MM.1S (cell line): ENCODE data around the gene MID1.

Source experiments
- DNase-seq: peaks from one replicate; pipeline ENCODE4 v3.0.0-alpha.2; 2015
- H2AFZ ChIP-seq: fragments of 300-600 bp; sonication (generic); 2 replicates; pipeline ENCODE4 v1.6.0; 2016; ENCODE audit warnings: antibody characterized with exemption, low read length
- H3F3A ChIP-seq: fragments of 300-600 bp; sonication (generic); 2 replicates; pipeline ENCODE4 v1.6.1; 2016; ENCODE audit warnings: mild to moderate bottlenecking, antibody characterized with exemption, low read length, moderate library complexity, mixed read lengths; ENCODE audit not compliant: insufficient read depth
- H3K27ac ChIP-seq: fragments of 300-600 bp; sonication (generic); 2 replicates; pipeline ENCODE4 v1.5.1; 2016; ENCODE audit warnings: mild to moderate bottlenecking, low read length
- H3K27me3 ChIP-seq: fragments of 300-600 bp; sonication (generic); replicated peaks from 2 replicates; pipeline ENCODE4 v1.6.0; 2016; ENCODE audit warnings: low read length; ENCODE audit not compliant: insufficient read depth
- H3K36me3 ChIP-seq: fragments of 300-600 bp; sonication (generic); replicated peaks from 2 replicates; pipeline ENCODE4 v1.6.1; 2016; ENCODE audit warnings: mild to moderate bottlenecking, low read length, mixed read lengths; ENCODE audit not compliant: insufficient read depth
- H3K4me1 ChIP-seq: fragments of 300-600 bp; sonication (generic); 2 replicates; pipeline ENCODE4 v1.6.1; 2016; ENCODE audit warnings: low read length, mixed read lengths
- H3K4me2 ChIP-seq: fragments of 300-600 bp; sonication (generic); 2 replicates; pipeline ENCODE4 v1.6.0; 2016; ENCODE audit warnings: low read depth, low read length
- H3K4me3 ChIP-seq: fragments of 300-600 bp; sonication (generic); 2 replicates; pipeline ENCODE4 v1.5.1; 2016; ENCODE audit warnings: low read length, mixed read lengths
- H3K79me2 ChIP-seq: fragments of 300-600 bp; sonication (generic); 2 replicates; pipeline ENCODE4 v1.6.1; 2016; ENCODE audit warnings: mixed run types, low read length, mixed read lengths
- H3K9ac ChIP-seq: fragments of 300-600 bp; sonication (generic); 2 replicates; pipeline ENCODE4 v1.6.1; 2016; ENCODE audit warnings: low read length, mixed read lengths
- H3K9me2 ChIP-seq: fragments of 300-600 bp; sonication (generic); replicated peaks from 2 replicates; pipeline ENCODE4 v1.6.1; 2016; ENCODE audit warnings: mild to moderate bottlenecking, low read length, mixed read lengths; ENCODE audit not compliant: insufficient read depth
- H3K9me3 ChIP-seq: fragments of 300-600 bp; sonication (generic); replicated peaks from 2 replicates; pipeline ENCODE4 v1.6.1; 2016; ENCODE audit warnings: mild to moderate bottlenecking, low read length, mixed read lengths; ENCODE audit not compliant: insufficient read depth
- H4K20me1 ChIP-seq: fragments of 300-600 bp; sonication (generic); 2 replicates; pipeline ENCODE4 v1.6.1; 2016; ENCODE audit warnings: mild to moderate bottlenecking, low read length, moderate library complexity, mixed read lengths; ENCODE audit not compliant: insufficient read depth
- EZH2 ChIP-seq: fragments of 300-600 bp; sonication (generic); optimal IDR thresholded peaks from 2 replicates; pipeline ENCODE3; 2017; ENCODE audit warnings: low read depth, mild to moderate bottlenecking, antibody characterized with exemption, low read length, mixed read lengths
- EZH2phosphoT487 ChIP-seq: fragments of 300-600 bp; sonication (generic); IDR thresholded peaks from 2 replicates; pipeline ENCODE4 v1.6.1; 2018; ENCODE audit warnings: antibody characterized with exemption, low read length
- TF ChIP-seq, protein P1 (sequence below): fragments of 300-600 bp; sonication (generic); IDR thresholded peaks from 2 replicates; pipeline ENCODE4 v1.5.1; 2016; ENCODE audit warnings: antibody characterized with exemption, low read length, mixed read lengths

Gene MID1

DNA sequence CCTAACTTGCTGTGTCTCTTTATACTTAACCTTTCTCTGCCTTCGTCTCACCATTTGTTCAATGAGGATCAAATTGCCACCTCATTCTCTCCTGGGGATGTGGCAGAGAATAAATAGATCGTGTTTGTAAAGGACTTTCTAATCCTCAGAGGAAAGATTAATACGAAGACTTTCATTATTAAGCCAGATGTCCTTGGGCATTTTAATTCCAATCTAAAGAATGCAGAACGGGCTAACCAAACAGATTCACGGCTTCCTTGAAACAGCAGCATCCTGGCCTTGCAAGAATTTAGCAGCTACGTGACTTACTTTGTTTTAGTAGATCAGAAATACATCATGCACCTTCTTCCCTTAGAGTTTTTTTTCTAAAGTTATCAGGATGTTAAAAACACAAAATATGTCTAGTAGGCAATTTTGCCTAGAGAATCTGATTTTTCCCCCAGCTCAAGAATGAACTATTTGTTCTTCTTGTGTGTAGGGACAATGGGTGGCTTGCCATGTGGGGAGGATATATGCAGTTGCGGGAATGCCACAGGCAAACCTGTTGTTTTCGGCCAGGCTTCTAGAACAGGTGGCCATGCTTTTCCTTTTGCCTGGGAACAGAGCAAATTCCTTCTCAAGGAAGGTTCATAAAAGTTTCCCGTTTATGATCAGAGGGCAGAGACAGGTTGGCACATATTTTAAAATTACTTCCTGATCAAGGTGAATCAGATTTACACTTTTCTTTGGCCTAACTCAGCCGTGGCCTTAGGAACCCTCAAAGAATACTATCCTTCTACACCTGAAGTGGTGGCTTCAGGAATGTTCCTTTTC lies 3.0 kb downstream of the MID1 start:
- Histone ChIP-seq H3F3A (peaks cover 11% of the 10 kb centered on the region; the same call in 1 of the 2 replicates), H3K79me2 (peaks cover 35% of the 10 kb centered on the region), H3K9ac (no peak overlapping the region), H4K20me1 (no peaks in the 10 kb centered on the region), H3K4me3 (no peak overlapping the region), H2AFZ (no peak overlapping the region), H3K4me1 (no peaks in the 10 kb centered on the region), H3K27me3 (no peaks in the 10 kb centered on the region), H3K4me2 (no peak overlapping the region), H3K9me2 (no peaks in the 10 kb centered on the region), H3K36me3 (no peaks in the 10 kb centered on the region), H3K27ac (no peak overlapping the region), H3K9me3 (no peaks in the 10 kb centered on the region)
- TF ChIP-seq EZH2, result no peak
- TF ChIP-seq, protein P1, sequence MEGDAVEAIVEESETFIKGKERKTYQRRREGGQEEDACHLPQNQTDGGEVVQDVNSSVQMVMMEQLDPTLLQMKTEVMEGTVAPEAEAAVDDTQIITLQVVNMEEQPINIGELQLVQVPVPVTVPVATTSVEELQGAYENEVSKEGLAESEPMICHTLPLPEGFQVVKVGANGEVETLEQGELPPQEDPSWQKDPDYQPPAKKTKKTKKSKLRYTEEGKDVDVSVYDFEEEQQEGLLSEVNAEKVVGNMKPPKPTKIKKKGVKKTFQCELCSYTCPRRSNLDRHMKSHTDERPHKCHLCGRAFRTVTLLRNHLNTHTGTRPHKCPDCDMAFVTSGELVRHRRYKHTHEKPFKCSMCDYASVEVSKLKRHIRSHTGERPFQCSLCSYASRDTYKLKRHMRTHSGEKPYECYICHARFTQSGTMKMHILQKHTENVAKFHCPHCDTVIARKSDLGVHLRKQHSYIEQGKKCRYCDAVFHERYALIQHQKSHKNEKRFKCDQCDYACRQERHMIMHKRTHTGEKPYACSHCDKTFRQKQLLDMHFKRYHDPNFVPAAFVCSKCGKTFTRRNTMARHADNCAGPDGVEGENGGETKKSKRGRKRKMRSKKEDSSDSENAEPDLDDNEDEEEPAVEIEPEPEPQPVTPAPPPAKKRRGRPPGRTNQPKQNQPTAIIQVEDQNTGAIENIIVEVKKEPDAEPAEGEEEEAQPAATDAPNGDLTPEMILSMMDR, result no peak
- no peak for TF ChIP-seq EZH2phosphoT487
- DNase-seq, result no peak

DNA sequence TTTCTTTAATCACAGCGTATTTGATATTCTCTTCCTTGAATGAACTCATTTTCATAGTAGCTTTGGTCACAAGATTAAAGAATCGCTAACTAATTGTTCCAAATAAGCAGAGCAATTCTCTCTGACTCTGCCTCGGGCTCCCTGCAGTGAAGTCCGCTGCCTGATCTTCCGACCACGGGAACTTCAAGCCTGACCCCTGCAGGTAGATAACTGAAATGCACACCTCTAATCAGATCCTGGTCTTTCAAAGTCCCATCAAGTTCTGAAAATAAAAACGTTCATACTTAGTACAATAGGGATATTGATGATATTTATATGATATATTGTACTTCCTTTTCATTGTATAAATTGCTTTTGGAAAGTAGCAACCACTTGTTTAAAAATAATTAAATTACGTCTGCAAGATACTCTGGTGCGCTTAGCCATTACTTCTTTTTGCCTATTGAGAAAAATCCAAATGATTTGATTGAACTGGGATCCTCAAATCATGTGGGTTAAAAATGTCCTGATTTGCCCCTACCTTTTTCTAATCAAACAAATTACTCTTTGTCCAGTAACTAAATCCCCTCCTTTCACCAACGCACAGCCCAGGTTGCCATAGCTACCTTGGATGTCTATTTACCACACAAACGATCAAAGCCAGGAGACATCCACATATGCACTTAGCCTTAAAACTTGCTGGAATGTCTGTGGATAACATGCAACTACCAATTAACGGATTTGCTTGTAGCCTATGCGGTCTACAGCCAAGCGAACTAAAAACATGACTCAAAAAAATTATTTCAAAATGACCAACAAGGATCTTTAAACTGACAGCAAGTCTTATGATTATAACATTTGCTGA lies 4.2 kb downstream of the MID1 start:
- no peak for DNase-seq
- peaks cover 35% of the 10 kb centered on the region for H3K79me2 ChIP-seq
- H3K4me2 ChIP-seq, result no peak overlapping the region

DNA sequence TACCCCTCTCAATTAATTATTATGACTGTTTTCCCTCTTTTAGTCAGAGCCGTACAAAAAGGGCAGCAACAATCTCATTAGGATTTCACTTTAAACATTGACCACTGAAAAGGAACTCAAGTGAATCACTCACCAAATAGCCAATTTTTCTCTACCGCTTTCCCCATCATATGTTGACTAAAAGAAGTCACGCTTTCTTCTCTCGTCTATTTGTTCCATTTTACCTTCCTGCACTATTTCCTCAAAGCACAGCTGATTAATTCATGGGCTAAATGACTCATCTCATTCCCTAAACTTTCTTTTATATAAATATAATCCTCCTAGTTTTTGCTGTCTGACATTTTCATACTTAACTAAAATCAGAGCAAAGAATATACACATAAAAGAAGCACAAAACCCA lies 8.2 kb downstream of the MID1 start:
- Histone ChIP-seq H3K9ac (no peak overlapping the region), H3K9me3 (no peaks in the 10 kb centered on the region), H3K79me2 (peaks cover 19% of the 10 kb centered on the region), H3K9me2 (no peaks in the 10 kb centered on the region), H3F3A (no peaks in the 10 kb centered on the region), H3K4me2 (no peak overlapping the region), H3K4me3 (no peak overlapping the region), H2AFZ (no peak overlapping the region), H3K36me3 (no peaks in the 10 kb centered on the region), H3K27me3 (no peaks in the 10 kb centered on the region), H3K4me1 (no peaks in the 10 kb centered on the region), H3K27ac (no peak overlapping the region), H4K20me1 (no peaks in the 10 kb centered on the region)
- no peak for DNase-seq
- no peak for TF ChIP-seq EZH2
- TF ChIP-seq, protein P1, result no peak
- TF ChIP-seq EZH2phosphoT487, result no peak

More for the DNA sequence above, 4.2 kb downstream of the MID1 start:
- H4K20me1 ChIP-seq, result no peaks in the 10 kb centered on the region
- no peaks in the 10 kb centered on the region for H3K27me3 ChIP-seq
- no peaks in the 10 kb centered on the region for H3K36me3 ChIP-seq
- H3K9me3 ChIP-seq, result no peaks in the 10 kb centered on the region
- no peaks in the 10 kb centered on the region for H3K9me2 ChIP-seq
- no peak overlapping the region for H3K9ac ChIP-seq
- peaks cover 11% of the 10 kb centered on the region; the same call in 1 of the 2 replicates for H3F3A ChIP-seq
- H3K4me3 ChIP-seq, result no peak overlapping the region
- TF ChIP-seq EZH2phosphoT487, result no peak
- TF ChIP-seq, protein P1, result peak; percentile 39
- H2AFZ ChIP-seq, result no peak overlapping the region
- no peaks in the 10 kb centered on the region for H3K4me1 ChIP-seq
- H3K27ac ChIP-seq, result no peak overlapping the region
